PC-3 (cell line): ENCODE measurements around the gene SEL1L2. TPM values are rescaled to one million over a fixed set of nuclear protein-coding genes. Genes with fewer than 3 reads are reported as not detected.

Experiments used
- ATAC-seq: fragments of 200-7000 bp; cut with Tn5 transposase; 2 replicates; pipeline ENCODE4 v1.9.1; 2020; ENCODE audit warnings: mild to moderate bottlenecking, moderate library complexity
- BruUV-seq: library from RNA; stranded (reverse); fragments of 400-500 nt; replicated peaks from 2 replicates; lab custom pipeline; 2021; lab: Mats Ljungman, UMichigan
- CTCF ChIA-PET: fragments of 300-600 bp; sonication (Branson Sonifier 250); formaldehyde crosslinking; loops from one replicate; lab custom pipeline; 2022; ENCODE audit warnings: antibody characterized with exemption; lab: Charles Lee
- POLR2A ChIA-PET: fragments of 300-600 bp; sonication (Branson Sonifier 250); formaldehyde crosslinking; loops from one replicate; lab custom pipeline; 2022; ENCODE audit warnings: antibody characterized with exemption; ENCODE audit not compliant: unreplicated experiment; lab: Charles Lee
- DNase-seq: peaks from one replicate; pipeline ENCODE4 v3.0.0-alpha.2; 2015
- H2AFZ ChIP-seq: fragments of 300-600 bp; sonication (generic); 2 replicates; pipeline ENCODE4 v1.6.0; 2016; ENCODE audit warnings: antibody characterized with exemption, low read length
- H3F3A ChIP-seq: fragments of 300-600 bp; sonication (generic); one replicate; pipeline ENCODE4 v1.6.0; 2017; ENCODE audit warnings: antibody characterized with exemption, low read length, control low read depth, mild to moderate bottlenecking; ENCODE audit not compliant: unreplicated experiment
- H3K27ac ChIP-seq: fragments of 300-600 bp; sonication (generic); 2 replicates; pipeline ENCODE4 v1.5.1; 2016; ENCODE audit warnings: mild to moderate bottlenecking, low read length
- H3K27me3 ChIP-seq: fragments of 300-600 bp; sonication (generic); 2 replicates; pipeline ENCODE4 v1.6.1; 2016; ENCODE audit warnings: low read length, mixed read lengths
- H3K36me3 ChIP-seq: fragments of 300-600 bp; sonication (generic); 2 replicates; pipeline ENCODE4 v1.6.1; 2016; ENCODE audit warnings: low read depth, mixed run types, low read length, mixed read lengths
- H3K4me1 ChIP-seq: fragments of 300-600 bp; sonication (generic); 2 replicates; pipeline ENCODE4 v1.5.1; 2016; ENCODE audit warnings: low read length; ENCODE audit not compliant: insufficient read depth
- H3K4me2 ChIP-seq: fragments of 300-600 bp; sonication (generic); 2 replicates; pipeline ENCODE4 v1.6.0; 2016; ENCODE audit warnings: low read length
- H3K4me3 ChIP-seq: fragments of 300-600 bp; sonication (generic); 2 replicates; pipeline ENCODE4 v1.5.1; 2016; ENCODE audit warnings: mild to moderate bottlenecking, low read length, mixed read lengths
- H3K79me2 ChIP-seq: fragments of 300-600 bp; sonication (generic); 2 replicates; pipeline ENCODE4 v1.6.1; 2017; ENCODE audit warnings: low read length, mixed read lengths
- H3K9ac ChIP-seq: fragments of 300-600 bp; sonication (generic); 2 replicates; pipeline ENCODE4 v1.6.0; 2016; ENCODE audit warnings: mild to moderate bottlenecking, low read length
- H3K9me2 ChIP-seq: fragments of 300-600 bp; sonication (generic); replicated peaks from 2 replicates; pipeline ENCODE4 v1.6.1; 2016; ENCODE audit warnings: mixed run types, low read length, mixed read lengths
- H3K9me3 ChIP-seq: fragments of 300-600 bp; sonication (generic); 2 replicates; pipeline ENCODE4 v1.6.1; 2016; ENCODE audit warnings: low read length, mixed read lengths
- H4K20me1 ChIP-seq: fragments of 300-600 bp; sonication (generic); 2 replicates; pipeline ENCODE4 v1.6.1; 2016; ENCODE audit warnings: low read length, mixed read lengths
- CTCF ChIP-seq: fragments of 300-600 bp; sonication (generic); conservative IDR thresholded peaks from 2 replicates; pipeline ENCODE4 v1.5.1; 2017; ENCODE audit warnings: antibody characterized with exemption, low read depth, mild to moderate bottlenecking, low read length
- EZH2 ChIP-seq: fragments of 300-600 bp; sonication (generic); IDR thresholded peaks from one replicate; pipeline ENCODE4 v1.6.1; 2017; ENCODE audit warnings: antibody characterized with exemption, mild to moderate bottlenecking, low read length; ENCODE audit not compliant: unreplicated experiment
- EZH2phosphoT487 ChIP-seq: fragments of 300-600 bp; sonication (generic); IDR thresholded peaks from 2 replicates; pipeline ENCODE4 v1.6.1; 2018; ENCODE audit warnings: mild to moderate bottlenecking, antibody characterized with exemption, low read length, borderline replicate concordance
- intact Hi-C: fragments of 100-400 bp; cut with micrococcal nuclease; formaldehyde crosslinking; loops from 2 replicates; pipeline ENCODE4 v1.9.0; 2023
- total RNA-seq: library from RNA; depleted of rRNA; stranded (reverse); fragments of >200 nt; gene quantifications from 2 replicates; pipeline ENCODE4 v1.2.3, GENCODE V29; 2014

The SEL1L2 gene
- total RNA-seq, 1 experiment from 2014 or later = not detected

GRCh38 chr20:13878566-13878965, 111.8 kb downstream of the SEL1L2 start:
- H3K27me3 ChIP-seq = no peaks in the 10 kb centered on the region
- H3K9me3 ChIP-seq = no peaks in the 10 kb centered on the region
- no peaks in the 10 kb centered on the region for H3K9me2 ChIP-seq
- H3K4me2 ChIP-seq = peak overlapping the region; percentile 32; the same call in 1 of the 2 replicates
- no peaks in the 10 kb centered on the region for H3F3A ChIP-seq
- POLR2A ChIA-PET = no interaction called here
- no peaks in the 10 kb centered on the region for H3K79me2 ChIP-seq
- no peaks in the 10 kb centered on the region for H3K36me3 ChIP-seq
- no peak overlapping the region for H3K4me3 ChIP-seq
- H4K20me1 ChIP-seq = no peaks in the 10 kb centered on the region
- TF ChIP-seq CTCF (no peak), EZH2 (no peak), EZH2phosphoT487 (no peak)
- CTCF ChIA-PET = interaction anchor here (0.5 kb wide), 1 partner anchor 23 kb away, joined by 5 read pairs; no protein-coding TSS in a partner anchor
- intact Hi-C loops = no loop called here
- ATAC-seq (peak; percentile 70), DNase-seq (peak; percentile 40)
- peaks cover 10% of the 10 kb centered on the region for H3K4me1 ChIP-seq
- no TSS peak for BruUV-seq
- no peak overlapping the region for H3K27ac ChIP-seq
- no peak overlapping the region for H2AFZ ChIP-seq
- H3K9ac ChIP-seq = no peak overlapping the region

- ATAC-seq (peak; percentile 33; the same call in 1 of the 2 replicates), DNase-seq (no peak)
- Histone ChIP-seq H3K4me1 (peaks cover 10% of the 10 kb centered on the region), H3K9me3 (no peaks in the 10 kb centered on the region), H3K9me2 (no peaks in the 10 kb centered on the region), H3F3A (no peaks in the 10 kb centered on the region), H2AFZ (no peak overlapping the region), H3K36me3 (no peaks in the 10 kb centered on the region), H3K27ac (no peak overlapping the region), H4K20me1 (no peaks in the 10 kb centered on the region), H3K4me2 (no peak overlapping the region), H3K9ac (no peak overlapping the region), H3K27me3 (no peaks in the 10 kb centered on the region), H3K79me2 (no peaks in the 10 kb centered on the region), H3K4me3 (no peak overlapping the region)
- POLR2A ChIA-PET = no interaction called here
- intact Hi-C loops = no loop called here
- CTCF ChIA-PET = interaction anchor here (0.5 kb wide), 1 partner anchor 23 kb away, joined by 5 read pairs; no protein-coding TSS in a partner anchor
- BruUV-seq = no TSS peak
- no peak for TF ChIP-seq EZH2
- TF ChIP-seq EZH2phosphoT487 = no peak
- no peak for TF ChIP-seq CTCF
Measured at GRCh38 chr20:13877793-13878192, 112.6 kb downstream of the SEL1L2 start.

- Histone ChIP-seq H3K4me1 (peaks cover 10% of the 10 kb centered on the region), H3K4me3 (no peak overlapping the region), H3K27me3 (0 out of 2 replicates have a peak, but pooled peaks cover 5% of the 10 kb centered on the region), H3K9me3 (no peaks in the 10 kb centered on the region), H3K9ac (no peak overlapping the region), H3K36me3 (no peaks in the 10 kb centered on the region), H3K4me2 (no peak overlapping the region), H3K9me2 (no peaks in the 10 kb centered on the region), H4K20me1 (no peaks in the 10 kb centered on the region), H3K27ac (no peak overlapping the region), H2AFZ (no peak overlapping the region), H3F3A (no peaks in the 10 kb centered on the region), H3K79me2 (no peaks in the 10 kb centered on the region)
- intact Hi-C loops = no loop called here
- BruUV-seq = no TSS peak
- ChIA-PET POLR2A (no interaction called here), CTCF (no interaction called here)
- TF ChIP-seq EZH2 (no peak), CTCF (no peak), EZH2phosphoT487 (no peak)
- no peak for ATAC-seq
- DNase-seq = no peak
Measured at GRCh38 chr20:13875265-13875811, 115.1 kb downstream of the SEL1L2 start.
